Measurements from ENCODE around the gene AHCY.
"Not testable (repeated sequence)": the region's sequence is repeated elsewhere in the genome, so short reads cannot be mapped to it uniquely, and the experiment has no call there.

The AHCY gene

DNA sequence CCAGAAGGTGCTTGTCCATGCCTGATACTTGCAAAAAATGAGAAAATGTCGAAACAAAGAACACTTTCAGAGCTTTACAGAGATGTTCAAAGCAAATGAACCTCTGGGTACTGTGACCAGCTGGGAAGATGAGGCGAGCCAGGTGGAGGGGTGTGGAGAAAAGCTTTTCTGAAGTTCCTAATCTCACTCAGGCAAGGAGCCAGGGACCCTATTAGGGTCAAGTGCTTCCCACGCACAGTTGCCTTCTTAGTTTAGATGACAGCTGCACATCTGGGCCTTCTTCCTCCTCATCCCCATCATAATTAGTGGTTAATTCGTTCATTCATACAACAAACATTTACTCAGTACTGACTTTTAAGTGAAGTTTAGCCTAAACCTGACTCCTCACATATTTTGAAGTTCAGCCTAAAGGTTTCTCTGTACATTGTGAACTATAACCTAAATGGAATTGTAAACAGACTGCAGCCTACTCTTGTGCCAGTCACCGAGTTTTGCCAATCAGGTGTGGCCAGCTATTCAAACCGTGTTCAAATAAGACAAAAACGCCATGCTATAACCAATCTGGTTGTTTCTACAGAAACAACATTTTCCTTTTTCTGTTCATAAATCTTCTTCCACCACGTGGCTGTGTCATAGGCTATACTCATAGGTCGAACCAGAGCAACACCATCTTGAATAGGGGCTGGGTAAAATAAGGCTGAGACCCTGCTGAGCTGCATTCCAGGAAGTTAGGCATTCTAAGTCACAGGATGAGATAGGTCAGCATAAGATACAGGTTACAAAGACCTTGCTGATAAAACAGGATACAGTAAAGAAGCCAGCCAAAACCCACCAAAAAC, 19.3 kb upstream of the AHCY start:
- DNase-seq (ENCODE audit: low read depth): no peak

DNA sequence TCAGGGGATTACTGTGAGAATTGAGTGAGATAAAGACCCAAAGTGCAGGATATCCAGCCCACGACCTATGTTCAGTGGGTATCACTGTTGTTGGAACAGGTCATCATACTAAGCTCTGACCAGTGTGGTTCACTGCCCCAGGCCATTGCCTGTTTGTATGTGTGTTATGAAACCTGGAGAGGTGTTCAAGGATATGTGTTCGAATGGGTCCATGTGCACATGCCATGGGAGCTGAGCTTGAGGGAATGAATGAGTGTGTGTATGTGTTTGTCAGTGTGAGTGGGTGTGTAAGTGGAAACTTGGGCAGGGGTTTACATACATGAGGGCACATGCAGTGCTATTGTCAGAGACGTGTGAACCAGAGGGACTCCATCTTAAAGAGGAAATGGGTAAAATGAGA, 17.7 kb upstream of the AHCY start:
- DNase-seq (ENCODE audit: low read depth): no peak

DNA sequence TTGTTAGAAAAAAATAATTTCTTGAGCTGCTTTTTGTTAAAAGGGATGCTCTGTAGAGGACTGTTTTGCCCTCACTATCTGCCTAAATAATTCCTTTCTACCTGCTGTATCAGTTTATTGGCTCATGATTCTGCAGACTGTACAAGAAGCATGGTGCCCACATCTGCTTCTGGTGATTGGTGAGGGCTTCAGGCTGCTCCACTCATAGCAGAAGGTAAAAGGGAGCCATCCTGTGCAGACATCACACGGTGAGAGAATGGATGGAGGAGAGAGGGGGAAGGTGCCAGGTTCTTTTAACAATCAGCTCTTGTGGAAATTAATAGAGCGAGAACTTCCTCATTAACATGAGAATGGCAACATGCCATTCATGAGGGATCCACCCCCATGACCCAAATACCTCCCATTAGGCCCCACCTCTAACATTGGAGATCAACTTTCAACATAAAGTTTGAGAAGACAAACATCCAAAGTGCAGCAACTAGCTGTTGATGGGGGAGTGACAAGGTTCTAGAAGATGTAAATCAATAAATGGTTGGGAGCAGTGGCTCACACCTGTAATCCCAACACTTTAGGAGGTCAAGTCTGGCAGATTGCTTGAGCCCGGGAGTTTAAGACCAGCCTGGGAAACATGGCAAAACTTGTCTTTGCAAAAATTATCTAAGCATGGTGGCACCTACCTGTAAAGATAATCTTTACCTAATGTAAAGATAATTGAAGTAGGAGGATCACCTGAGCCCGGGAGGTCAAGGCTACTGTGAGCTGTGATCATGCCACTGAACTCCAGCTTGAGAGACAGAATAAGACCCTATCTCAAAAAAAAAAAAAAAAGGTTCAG, 15.7 kb upstream of the AHCY start:
- DNase-seq (ENCODE audit: low read depth): no peak

DNA sequence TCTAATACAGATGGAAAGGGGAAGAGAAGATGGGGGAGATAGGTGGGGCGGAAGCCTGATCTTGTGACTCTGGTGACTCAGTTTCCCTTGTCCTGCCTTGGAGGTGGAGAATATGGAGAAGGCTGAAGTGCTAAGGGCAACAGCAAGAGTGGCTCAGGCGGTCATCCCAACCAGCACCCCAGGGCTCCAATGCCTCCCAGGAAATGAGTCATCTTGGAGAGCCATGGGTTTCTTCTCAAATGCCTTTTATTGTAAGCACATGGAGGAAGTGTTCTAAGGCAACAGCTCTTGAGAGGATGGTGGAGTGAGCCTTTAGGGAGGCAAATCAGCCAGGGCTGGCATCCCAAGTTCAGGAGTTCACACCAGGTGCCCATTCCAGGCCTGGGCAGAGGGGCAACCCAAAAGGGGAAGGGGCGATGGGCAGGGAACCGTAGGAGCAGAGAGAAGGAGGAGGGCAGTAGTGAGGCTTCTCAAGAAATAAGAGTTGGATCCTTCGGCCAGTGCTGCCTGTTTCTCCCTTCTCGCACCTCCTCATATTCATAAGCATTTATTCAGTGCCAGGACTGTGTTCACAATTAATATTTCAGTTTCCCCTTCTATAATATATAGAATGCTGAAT, 13.2 kb upstream of the AHCY start:
- DNase-seq (ENCODE audit: low read depth): no peak

DNA sequence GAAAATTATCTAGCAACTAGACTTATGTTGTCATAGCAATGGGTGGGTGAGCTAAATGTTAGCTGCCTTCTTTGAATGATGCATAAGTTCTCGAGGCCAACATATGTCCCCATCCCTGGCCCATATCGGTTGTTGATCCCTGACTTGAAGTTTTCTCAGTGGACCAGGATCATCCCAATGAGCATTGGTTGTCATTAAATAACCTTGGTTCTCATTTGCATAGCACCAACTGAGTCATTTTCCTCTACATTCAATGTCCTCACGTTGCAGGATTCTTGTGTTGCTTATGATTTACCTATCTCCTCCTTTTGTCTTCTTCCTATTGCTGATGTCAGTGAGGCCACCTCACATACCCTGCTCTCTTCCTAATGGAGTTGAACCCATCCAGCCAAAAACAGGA, 12.1 kb upstream of the AHCY start:
- no peak for DNase-seq (ENCODE audit: low read depth)

DNA sequence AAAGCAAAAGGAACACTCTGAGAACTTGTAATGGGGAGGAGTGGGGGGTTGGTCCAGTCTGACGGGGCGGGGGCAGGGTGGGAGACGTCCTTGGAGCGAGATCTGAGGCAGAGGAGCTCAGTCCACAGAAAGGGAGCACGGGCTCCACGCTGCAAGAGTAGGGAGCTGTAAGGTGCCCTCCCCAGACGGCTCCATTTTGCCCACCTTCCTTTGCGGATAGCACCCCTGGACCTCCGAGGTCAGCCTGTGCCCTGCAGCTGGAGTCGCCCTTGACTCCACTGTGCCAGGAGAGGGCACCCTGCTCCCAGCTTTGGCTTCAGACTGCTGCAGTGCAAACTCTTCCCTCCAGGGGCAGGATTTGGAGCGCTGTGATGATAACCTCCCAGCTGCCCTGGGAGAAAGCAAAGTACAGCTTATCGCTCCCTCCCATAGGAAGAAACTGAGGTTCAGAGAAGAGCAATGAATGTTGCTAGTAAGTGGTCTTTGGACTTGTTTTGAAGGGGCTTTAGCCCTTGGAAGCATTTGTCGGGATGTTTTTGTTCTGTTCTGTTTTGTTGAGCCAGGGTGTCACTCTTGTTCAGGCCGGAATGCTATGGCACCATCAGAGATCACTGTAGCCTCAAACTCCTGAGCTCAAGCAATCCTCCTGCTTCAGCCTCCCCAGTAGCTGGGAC, 9.5 kb upstream of the AHCY start:
- DNase-seq (ENCODE audit: low read depth): peak; percentile 81

DNA sequence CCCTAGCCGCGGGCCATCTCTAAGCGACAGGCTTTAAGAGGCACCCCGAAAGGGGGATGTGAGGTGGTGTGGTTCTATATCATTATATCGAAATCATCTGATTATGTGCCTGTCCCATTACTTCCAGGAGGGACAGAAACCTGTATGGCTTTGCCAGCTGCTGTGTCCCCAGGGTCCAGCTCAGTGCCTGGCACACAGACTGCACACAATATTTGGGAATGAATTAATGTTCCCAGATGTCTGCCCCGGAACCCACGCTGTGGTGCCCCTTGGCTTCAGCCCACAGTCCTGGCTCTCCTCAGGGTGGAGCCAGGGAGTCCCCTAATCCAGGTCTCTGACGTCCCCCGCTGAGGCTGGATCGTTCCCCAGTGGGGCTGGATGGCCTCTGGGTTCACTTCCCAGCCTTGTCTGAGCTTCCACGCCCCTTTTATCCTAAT, 8.9 kb upstream of the AHCY start:
- DNase-seq (ENCODE audit: low read depth): no peak

DNA sequence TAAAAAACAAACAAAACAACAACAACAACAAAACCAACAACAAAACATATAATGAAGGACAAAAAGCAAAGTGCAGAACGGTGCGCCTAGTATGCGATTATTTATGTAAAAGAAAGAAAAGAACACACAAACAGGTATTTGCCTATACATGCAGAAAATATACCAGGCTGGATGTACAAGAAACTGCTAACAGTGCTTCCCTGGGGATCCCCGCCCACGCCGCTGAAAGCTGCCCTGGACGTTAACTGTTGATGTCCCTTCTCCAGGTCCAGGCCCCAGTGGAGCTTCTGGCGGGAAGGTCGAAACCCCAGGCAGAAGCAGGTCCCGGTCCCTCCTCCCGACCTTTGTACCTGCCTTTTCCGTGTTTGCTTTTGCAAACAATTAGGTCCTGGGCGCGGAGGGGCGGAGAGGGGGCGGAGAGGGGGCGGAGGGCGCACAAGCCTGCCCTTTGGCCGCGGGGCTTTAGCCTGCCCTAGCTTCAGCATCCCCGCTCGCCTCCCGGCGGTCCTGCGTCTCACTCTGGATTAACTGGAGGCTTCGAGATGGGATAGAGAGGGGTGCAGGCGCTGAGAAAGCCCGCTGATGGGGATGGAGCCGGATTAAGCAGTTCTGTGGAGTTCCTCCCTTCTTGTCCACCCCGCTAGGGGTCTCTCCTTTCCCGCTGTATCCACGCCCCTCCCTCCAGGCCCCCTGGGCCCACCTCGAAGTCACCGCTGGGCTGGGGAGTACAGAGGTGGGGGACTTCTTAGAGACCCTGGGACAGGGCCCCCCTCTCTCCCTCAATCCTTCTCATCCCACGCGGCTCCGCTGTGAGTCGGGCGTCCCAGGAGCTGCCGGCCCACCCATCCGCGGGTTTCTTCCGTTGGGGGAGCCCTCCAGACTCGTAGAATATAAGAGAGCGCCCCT, 8.2 kb upstream of the AHCY start:
- no peak for DNase-seq (ENCODE audit: low read depth)

DNA sequence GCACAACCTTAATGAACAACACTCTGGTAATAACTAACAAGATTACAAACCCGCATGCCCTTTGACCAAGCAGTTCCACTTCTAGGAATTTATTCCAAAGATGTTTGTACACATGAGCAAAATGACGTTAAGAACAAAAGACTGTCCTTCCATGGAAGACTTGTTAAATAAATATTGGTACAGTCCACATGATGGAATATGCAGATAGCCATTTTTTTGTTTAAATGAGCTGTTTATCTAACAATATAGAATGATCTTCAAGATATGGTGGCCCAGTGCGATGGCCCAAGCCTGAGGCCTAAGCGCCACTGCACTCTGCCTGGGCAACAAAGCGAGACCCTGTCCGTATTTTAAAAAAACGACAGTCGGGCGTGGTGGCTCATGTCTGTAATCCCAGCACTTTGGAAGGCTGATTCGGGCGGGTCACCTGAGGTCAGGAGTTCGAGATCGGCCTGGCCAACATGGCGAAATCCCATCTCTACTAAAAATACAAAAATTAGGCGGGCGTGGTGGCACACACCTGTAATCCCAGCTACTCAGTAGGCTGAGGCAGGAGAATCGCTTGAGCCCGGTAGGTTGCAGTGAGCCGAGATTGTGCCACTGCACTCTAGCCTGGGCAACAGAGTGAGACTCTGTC, 7.4 kb upstream of the AHCY start:
- no peak for DNase-seq (ENCODE audit: low read depth)

DNA sequence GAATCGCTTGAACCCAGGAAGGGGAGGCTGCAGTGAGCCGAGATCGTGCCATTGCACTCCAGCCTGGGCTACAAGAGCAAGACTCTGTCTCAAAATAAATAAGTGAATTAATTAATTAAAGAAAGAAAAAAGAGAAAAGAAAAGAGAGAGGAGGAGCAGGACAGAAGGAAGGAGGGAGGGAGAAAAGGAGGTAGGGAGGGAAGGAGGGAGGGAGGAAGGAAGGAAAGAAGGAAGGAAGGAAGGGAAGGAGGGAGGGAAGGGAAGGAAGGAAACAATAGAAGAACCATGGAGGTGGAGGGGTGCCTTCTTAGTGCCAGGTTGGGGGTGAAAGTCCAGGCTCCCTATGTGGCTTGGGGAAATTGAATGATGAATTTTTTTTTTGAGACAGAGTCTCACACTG, 6.5 kb upstream of the AHCY start:
- DNase-seq (ENCODE audit: low read depth): no peak

DNA sequence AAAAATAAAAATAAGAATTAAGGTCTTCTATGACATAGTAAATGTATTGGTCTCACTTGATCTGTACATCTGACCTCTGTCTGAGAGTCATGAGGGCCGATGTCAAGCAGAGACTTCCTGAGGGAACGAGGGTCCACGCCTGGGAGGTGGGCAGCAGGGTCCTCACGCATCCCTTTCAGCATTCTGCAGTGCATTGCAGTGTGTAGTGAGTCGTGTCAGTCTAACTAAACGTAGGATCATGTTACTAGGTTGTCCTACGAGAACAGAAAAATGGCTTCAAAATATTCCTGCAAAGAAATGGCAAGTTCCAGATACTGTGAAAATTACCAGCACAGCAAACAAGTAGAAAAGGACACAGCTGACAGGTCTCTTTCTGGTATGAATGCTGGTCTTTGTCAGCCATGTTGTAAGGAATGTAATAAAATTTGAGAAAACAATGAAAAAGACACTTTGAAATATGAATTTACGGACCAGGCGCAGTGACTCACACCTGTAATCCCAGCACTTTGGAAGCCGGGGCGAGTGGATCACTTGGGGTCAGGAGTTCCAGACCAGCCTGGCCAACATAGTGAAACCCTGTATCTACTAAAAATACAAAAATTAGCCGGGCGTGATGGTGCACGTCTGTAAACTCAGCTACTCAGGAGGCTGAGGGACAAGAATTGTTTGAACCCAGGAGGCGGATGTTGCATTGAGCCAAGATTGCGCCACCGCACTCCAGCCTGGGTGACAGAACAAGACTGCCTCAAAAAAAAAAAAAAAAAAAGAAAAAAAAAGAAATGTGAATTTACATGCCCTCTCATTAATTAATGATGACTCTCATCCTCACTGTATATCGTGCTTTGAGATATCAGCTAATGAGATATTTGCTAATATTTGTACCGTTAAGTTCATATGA, 2.4 kb upstream of the AHCY start:
- DNase-seq (ENCODE audit: low read depth): no peak

DNA sequence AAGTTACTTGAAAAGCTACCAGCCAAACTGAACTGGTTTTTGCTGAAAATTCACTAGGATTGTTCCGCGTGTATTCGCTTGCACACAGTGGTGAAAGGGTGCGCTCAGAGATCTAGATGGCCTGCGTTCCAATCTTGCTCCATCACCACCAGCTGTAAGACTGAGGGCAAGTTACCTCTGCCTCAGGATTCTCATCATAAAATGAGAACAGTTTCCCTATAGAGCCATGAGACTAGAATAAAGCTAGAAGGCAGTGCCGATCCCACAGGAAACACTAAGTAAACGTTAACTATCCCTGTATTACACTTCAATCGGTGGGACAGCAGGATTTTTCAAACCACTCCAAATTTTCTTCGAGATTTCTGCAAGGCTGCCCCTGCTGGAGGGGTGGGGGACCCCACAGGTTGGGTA, 838 bp downstream of the AHCY start:
- DNase-seq (ENCODE audit: low read depth): no peak

DNA sequence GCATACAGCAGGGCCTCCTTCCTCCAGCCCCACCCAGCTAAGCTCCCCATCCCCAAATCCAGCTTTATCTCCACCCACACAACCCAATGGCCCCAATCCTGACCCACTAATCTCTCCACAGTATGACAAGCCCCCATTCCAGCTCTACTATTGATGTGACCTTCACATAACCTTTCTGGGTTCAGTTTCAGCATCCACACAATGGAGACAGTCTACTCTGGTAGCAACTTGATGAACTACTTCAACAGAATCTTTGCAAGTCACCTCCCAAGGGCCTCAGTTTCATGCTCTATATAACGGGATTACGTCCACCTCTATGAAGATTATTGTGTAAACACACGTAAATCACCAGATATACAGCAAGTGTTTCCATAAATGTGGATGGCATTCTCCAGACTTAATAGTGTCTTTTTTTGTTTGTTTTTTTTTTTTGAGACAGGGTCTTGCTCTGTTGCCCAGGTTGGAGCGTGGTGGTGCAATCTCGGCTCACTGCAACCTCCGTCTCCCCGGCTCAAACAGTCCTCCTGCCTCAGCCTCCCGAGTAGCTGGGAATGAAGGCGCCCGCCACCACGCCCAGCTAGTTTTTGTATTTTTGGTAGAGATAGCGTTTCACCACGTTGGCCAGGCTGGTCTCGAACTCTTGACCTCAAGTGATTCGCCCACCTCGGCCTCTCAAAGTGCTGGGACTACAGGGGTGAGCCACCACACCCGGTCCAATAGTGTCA, 1.4 kb downstream of the AHCY start:
- DNase-seq (ENCODE audit: low read depth): peak; percentile 36

DNA sequence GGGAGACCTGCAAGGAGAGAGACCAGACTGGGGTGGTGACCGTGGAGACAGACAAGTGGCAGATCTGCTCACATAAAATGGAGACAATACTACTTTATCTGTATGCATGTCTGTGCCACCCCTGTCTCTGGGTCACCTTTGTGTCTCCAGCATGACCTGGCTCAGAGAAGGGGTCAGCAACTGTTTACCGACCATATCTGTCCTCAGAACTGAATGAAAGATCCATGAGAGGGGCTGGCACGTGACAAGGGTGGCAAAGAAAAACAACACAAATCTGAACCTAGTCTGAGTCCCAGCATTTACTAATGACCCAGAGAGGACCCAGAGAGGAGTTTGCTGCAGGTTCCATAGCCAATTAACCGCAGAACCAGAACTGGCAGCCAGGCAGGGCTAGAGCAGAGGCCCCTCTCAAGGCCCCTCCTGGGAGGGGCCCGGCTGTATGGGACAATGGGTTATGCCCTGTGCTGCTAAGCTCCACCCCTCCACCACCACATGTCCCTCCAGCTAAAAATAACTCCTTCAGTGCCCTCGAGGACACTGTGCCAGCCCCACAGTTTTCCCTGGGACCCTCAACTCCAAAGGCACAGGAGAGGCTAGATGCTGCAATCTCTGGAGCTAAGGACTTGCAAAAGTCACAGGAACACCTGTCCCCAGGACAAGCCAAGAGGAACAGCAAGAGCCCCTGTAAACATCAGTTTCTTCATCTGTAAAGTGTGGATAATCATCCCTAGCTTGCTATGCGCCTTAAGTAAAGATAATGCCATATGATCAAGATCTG, 2.2 kb downstream of the AHCY start:
- DNase-seq (ENCODE audit: low read depth): no peak

DNA sequence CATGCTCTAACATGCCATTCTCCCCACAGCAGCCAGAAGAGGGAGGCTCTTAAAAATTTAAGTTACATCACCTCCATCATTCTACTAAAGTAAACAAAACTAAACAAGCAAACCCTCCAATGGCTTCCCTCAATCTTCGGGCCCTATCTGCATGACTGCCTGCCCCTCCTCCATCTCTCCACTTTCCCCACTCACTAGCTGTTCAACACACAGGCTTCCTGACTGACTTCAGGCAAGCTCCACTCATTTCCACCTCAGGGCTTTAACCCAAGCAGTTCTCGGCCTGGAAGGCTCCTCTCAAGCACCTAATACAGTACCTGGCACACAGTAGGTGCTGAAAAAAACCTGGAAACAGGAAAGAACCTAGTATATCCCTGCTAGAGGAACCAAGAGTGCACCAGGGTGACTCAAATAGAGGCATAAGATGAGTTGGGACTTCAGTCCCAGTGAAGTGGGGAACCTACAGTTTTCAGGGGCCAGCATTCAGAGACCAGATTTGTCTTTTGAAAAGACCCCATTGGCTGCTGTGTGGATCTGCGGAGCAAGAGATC, 2.8 kb downstream of the AHCY start:
- no peak for DNase-seq (ENCODE audit: low read depth)

DNA sequence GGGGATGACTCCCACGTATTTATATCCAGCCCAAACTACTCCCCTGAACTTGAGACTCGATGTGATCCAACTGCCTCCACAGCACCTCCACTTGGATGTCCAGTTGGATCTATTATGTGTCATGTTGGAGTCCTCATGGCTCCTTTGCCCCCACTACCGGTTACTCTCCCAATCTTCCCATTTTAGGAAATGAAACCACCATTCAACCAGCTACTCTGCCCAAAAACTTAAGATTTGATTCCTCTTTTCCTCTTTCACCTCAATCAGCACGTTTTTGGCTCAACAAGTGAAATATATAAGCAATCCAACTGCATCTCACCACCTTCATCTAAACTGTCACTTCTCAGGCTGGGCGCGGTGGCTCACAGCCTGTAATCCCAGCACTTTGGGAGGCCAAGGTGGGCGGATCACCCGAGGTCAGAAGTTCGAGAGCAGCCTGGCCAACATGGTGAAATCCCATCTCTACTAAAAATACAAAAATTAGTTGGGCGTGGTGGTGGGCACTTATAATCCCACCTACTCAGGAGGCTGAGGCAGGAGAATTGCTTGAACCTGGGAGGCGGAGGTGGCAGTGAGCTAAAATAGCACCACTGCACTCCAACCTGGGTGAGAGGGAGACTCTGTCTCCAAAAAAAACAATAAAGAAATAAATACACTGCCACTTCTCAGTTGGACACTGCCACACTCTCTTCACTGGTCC, 3.4 kb downstream of the AHCY start:
- DNase-seq (ENCODE audit: low read depth): no peak

DNA sequence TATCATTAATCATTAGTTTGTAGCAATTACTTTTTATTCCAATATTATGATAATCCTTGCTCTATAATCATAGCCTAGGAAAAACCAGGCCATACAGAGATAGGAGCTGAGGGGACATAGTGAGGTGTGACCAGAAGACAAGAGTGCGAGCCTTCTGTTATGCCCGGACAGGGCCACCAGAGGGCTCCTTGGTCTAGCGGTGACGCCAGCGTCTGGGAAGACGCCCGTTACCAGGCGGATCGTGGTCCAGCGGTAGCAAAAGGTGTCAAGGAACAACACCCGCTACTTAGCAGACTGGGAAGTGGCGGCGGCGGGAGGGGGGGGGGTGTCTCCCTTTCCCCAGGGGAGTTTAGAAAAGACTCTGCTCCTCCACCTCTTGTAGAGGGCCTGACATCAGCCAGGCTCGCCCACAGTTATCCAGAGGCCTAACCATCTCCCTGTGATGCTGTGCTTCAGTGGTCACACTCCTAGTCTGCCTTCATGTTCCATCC, 4.8 kb downstream of the AHCY start:
- DNase-seq (ENCODE audit: low read depth): not testable (repeated sequence)
